OCI-LY1 (cell line): ENCODE data around the gene ADARB2.

Experiments
- H2AFZ ChIP-seq: fragments of 200-600 bp; sonication (generic), shearing (Covaris generic); 2 replicates; pipeline ENCODE4 v1.6.0; 2014; ENCODE audit warnings: antibody characterized with exemption, mild to moderate bottlenecking, low read length
- H3F3A ChIP-seq: fragments of 200-600 bp; sonication (generic), shearing (Covaris generic); 2 replicates; pipeline ENCODE4 v1.6.0; 2014; ENCODE audit warnings: mild to moderate bottlenecking, antibody characterized with exemption, low read length, moderate library complexity; ENCODE audit not compliant: insufficient read depth
- H3K27ac ChIP-seq: fragments of 200-600 bp; sonication (generic); 2 replicates; pipeline ENCODE4 v1.5.1; 2014; ENCODE audit warnings: low read length, mixed run types, mild to moderate bottlenecking, low read depth; ENCODE audit not compliant: poor library complexity, severe bottlenecking
- H3K27me3 ChIP-seq: fragments of 200-600 bp; sonication (generic); 2 replicates; pipeline ENCODE4 v1.6.0; 2014; ENCODE audit warnings: antibody characterized with exemption, mild to moderate bottlenecking, low read length, moderate library complexity; ENCODE audit not compliant: insufficient read depth
- H3K36me3 ChIP-seq: fragments of 200-600 bp; sonication (generic); 2 replicates; pipeline ENCODE4 v1.6.1; 2014; ENCODE audit warnings: mild to moderate bottlenecking, antibody characterized with exemption, low read length, moderate library complexity, mixed read lengths; ENCODE audit not compliant: insufficient read depth
- H3K4me1 ChIP-seq: fragments of 200-600 bp; sonication (generic); 2 replicates; pipeline ENCODE4 v1.5.1; 2014; ENCODE audit warnings: mild to moderate bottlenecking, low read length, moderate library complexity; ENCODE audit not compliant: insufficient read depth, severe bottlenecking
- H3K4me2 ChIP-seq: fragments of 200-600 bp; sonication (generic), shearing (Covaris generic); 2 replicates; pipeline ENCODE4 v1.6.1; 2014; ENCODE audit warnings: low read length
- H3K4me3 ChIP-seq: fragments of 200-600 bp; sonication (generic); 2 replicates; pipeline ENCODE4 v1.5.1; 2014; ENCODE audit warnings: low read length, low read depth, mild to moderate bottlenecking, mixed read lengths; ENCODE audit not compliant: poor library complexity, severe bottlenecking
- H3K79me2 ChIP-seq: fragments of 200-600 bp; shearing (Covaris generic); 2 replicates; pipeline ENCODE4 v1.6.1; 2016; ENCODE audit warnings: mixed run types, low read length, mixed read lengths; ENCODE audit not compliant: insufficient read depth
- H3K9ac ChIP-seq: fragments of 200-600 bp; sonication (generic), shearing (Covaris generic); 2 replicates; pipeline ENCODE4 v1.6.1; 2014; ENCODE audit warnings: mild to moderate bottlenecking, low read length, mixed read lengths
- H3K9me2 ChIP-seq: fragments of 200-600 bp; sonication (generic), shearing (Covaris generic); 2 replicates; pipeline ENCODE4 v1.6.1; 2014; ENCODE audit warnings: low read depth, mild to moderate bottlenecking, low read length, mixed read lengths
- H3K9me3 ChIP-seq: fragments of 200-600 bp; shearing (Covaris generic); 2 replicates; pipeline ENCODE4 v1.6.1; 2014; ENCODE audit warnings: low read length, mixed read lengths
- H4K20me1 ChIP-seq: fragments of 200-600 bp; sonication (generic), shearing (Covaris generic); 2 replicates; pipeline ENCODE4 v1.6.0; 2016; ENCODE audit warnings: mild to moderate bottlenecking, low read length; ENCODE audit not compliant: insufficient read depth
- CTCF ChIP-seq: fragments of 200-600 bp; sonication (generic), shearing (Covaris generic); IDR thresholded peaks from 2 replicates; pipeline ENCODE4 v1.5.1; 2017; ENCODE audit warnings: mild to moderate bottlenecking, antibody characterized with exemption, low read length, moderate library complexity, mixed read lengths
- EZH2 ChIP-seq: fragments of 200-600 bp; sonication (generic), shearing (Covaris generic); IDR thresholded peaks from 2 replicates; pipeline ENCODE4 v1.8.0; 2017; ENCODE audit warnings: borderline replicate concordance, mixed run types, mild to moderate bottlenecking, antibody characterized with exemption, low read length, moderate library complexity, mixed read lengths

Gene ADARB2

GRCh38 chr10:1488970-1489548 lies 248.3 kb downstream of the ADARB2 start:
- H3K27me3 ChIP-seq = no peaks in the 10 kb centered on the region
- no peaks in the 10 kb centered on the region for H4K20me1 ChIP-seq
- no peaks in the 10 kb centered on the region for H3K79me2 ChIP-seq
- H2AFZ ChIP-seq = no peak overlapping the region
- H3K36me3 ChIP-seq = no peaks in the 10 kb centered on the region
- H3K4me1 ChIP-seq = peaks cover 77% of the 10 kb centered on the region
- H3K4me2 ChIP-seq = peak overlapping the region; percentile 75
- peaks cover 3% of the 10 kb centered on the region; the same call in 1 of the 2 replicates for H3F3A ChIP-seq
- no peaks in the 10 kb centered on the region for H3K9me2 ChIP-seq
- TF ChIP-seq EZH2 (no peak), CTCF (no peak)
- peak overlapping the region; percentile 50 for H3K4me3 ChIP-seq
- H3K9me3 ChIP-seq = no peaks in the 10 kb centered on the region
- H3K9ac ChIP-seq = peak overlapping the region; percentile 77
- H3K27ac ChIP-seq = peak overlapping the region; percentile 100

DNA sequence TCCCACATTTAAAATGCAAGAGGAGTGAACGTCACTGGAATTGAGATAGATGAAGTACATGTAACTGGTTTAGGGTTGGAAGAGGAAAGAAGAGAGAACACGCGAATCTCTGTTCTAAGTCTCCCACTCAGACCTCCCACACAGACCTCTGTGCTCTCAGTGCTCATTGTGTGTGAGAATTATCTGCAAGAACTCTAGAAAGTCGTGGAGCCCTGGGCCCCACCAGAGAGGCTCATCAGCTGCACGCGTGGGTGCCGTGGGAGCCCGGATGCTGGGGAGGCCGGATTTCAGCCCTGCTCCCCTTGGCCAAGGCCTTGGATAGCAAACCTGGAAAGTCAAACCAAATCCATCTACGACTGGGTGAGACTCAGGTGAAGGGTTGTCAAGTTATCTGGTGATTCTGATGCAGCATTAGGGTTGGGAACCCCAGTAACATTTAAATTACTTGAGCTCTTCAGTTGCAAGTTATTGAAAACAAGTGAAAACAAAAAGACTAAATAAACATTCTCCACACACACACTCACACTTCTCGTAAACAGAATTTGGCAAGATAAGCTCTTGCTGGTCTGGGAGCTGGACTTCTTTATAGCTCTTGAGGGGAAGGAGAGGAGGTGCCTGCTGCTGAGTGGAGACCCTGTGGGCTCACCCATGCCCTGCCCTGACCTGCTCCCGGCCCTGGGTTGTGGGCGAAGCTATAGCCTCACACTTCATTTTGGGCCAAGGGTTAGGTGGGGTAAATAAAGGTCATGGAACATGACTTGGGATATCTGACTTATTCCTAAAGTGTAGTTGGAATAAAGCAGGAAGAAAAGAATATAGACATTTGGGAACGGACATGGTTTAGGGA lies 250.3 kb downstream of the ADARB2 start:
- H3K9me3 ChIP-seq = no peaks in the 10 kb centered on the region
- no peaks in the 10 kb centered on the region for H3K79me2 ChIP-seq
- H3F3A ChIP-seq = peaks cover 3% of the 10 kb centered on the region; the same call in 1 of the 2 replicates
- H3K36me3 ChIP-seq = no peaks in the 10 kb centered on the region
- no peak overlapping the region for H2AFZ ChIP-seq
- H3K9ac ChIP-seq = peak overlapping the region; percentile 72; the same call in 1 of the 2 replicates
- H3K4me2 ChIP-seq = peak overlapping the region; percentile 75; the same call in 1 of the 2 replicates
- H3K4me1 ChIP-seq = peaks cover 79% of the 10 kb centered on the region
- H3K27ac ChIP-seq = peak overlapping the region; percentile 100
- H3K9me2 ChIP-seq = no peaks in the 10 kb centered on the region
- H3K27me3 ChIP-seq = no peaks in the 10 kb centered on the region
- H4K20me1 ChIP-seq = no peaks in the 10 kb centered on the region
- H3K4me3 ChIP-seq = no peak overlapping the region
- TF ChIP-seq CTCF (no peak), EZH2 (no peak)

- Histone ChIP-seq H4K20me1 (no peaks in the 10 kb centered on the region), H3K79me2 (no peaks in the 10 kb centered on the region), H3K36me3 (no peaks in the 10 kb centered on the region), H3K9me2 (no peaks in the 10 kb centered on the region), H3K27me3 (no peaks in the 10 kb centered on the region), H3K9me3 (no peaks in the 10 kb centered on the region), H3F3A (peaks cover 3% of the 10 kb centered on the region; the same call in 1 of the 2 replicates), H3K4me2 (no peak overlapping the region), H3K27ac (no peak overlapping the region), H3K4me1 (peaks cover 68% of the 10 kb centered on the region), H3K9ac (no peak overlapping the region), H2AFZ (no peak overlapping the region), H3K4me3 (no peak overlapping the region)
- no peak for TF ChIP-seq EZH2
- TF ChIP-seq CTCF = no peak
Measured at GRCh38 chr10:1485357-1485756, 252.0 kb downstream of the ADARB2 start.
